Peyer's patch (tissue), 4 donors: ENCODE data around the gene IDE.

Experiments
- CTCF ChIP-seq, 6 experiments: fragments of 450-650 bp in 4 of 6; fragments of 200-600 bp in 2 of 6; sonication (generic) in 1 of 6; IDR thresholded peaks; one replicate each; pipeline ENCODE4 v1.5.1; 2017 to 2019; ENCODE audit warnings: antibody characterized with exemption in 6 of 6, mild to moderate bottlenecking in 3 of 6, moderate library complexity in 1 of 6
- POLR2A ChIP-seq, 2 donors: fragments of 450-650 bp; IDR thresholded peaks; one replicate each; pipeline ENCODE4 v1.5.1; 2017; ENCODE audit warnings: antibody characterized with exemption in 2 of 2, mild to moderate bottlenecking in 2 of 2, moderate library complexity in 2 of 2

- no peak for TF ChIP-seq CTCF (IDR thresholded peaks at IDR 0.05)
- no peak for TF ChIP-seq POLR2A (IDR thresholded peaks at IDR 0.05)
Measured at GRCh38 chr10:92478536-92478935, 95.4 kb downstream of the IDE start.
